ENCODE results near the gene LRRK1. TPM values are rescaled to one million over a fixed set of nuclear protein-coding genes. Genes with fewer than 3 reads are reported as not detected.

The LRRK1 gene
- total and polyA plus RNA-seq, 2 of the 13 experiments (the other 11 are each of a cell fraction or from before 2014, with no cell fraction given) = 0.13 to 1.2 TPM

DNA sequence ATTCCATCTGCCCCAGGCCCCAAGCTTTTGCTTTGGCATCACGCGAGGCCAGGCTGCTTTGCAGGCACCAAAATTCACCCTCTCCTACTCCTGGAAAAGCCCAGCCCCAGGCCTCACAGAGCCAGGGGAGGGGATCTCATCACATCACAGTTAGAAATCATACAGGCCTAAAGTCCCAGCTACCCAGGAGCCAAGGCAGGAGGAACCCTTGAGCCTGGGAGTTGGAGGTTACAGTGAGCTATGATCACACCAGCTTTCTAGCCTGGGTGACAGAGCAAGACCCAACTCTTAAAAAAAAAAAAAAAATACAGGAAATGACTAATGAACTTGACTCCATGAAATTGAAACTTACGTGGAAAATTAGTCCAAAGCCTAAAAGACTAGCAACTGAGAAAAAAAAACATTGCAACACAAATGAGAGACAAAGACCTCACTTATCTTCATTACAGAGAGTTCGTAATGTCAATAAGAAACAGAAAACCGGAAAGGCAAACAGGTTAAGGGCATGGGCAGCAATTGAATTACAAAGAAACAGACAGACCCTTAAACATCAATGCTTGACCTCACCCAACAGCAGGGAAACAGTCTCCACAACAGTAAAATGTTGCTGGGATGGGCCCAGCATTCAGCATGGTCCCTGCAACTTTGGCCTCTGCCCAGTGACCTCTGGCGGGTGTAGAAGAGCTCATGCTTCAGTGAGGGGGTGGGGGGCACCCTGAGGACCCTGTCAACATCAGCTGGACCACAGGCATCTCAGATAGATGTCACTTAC is 151.5 kb downstream of the LRRK1 start (continued):
- TF ChIP-seq, protein P1, sequence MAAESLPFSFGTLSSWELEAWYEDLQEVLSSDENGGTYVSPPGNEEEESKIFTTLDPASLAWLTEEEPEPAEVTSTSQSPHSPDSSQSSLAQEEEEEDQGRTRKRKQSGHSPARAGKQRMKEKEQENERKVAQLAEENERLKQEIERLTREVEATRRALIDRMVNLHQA (CRISPR knock-in tag; IDR thresholded peaks at IDR 0.05) = no peak; the same call in 1 of the 2 replicates
- TF ChIP-seq MTERF4 (CRISPR knock-in tag; IDR thresholded peaks at IDR 0.05) = no peak
- TF ChIP-seq, protein P2, sequence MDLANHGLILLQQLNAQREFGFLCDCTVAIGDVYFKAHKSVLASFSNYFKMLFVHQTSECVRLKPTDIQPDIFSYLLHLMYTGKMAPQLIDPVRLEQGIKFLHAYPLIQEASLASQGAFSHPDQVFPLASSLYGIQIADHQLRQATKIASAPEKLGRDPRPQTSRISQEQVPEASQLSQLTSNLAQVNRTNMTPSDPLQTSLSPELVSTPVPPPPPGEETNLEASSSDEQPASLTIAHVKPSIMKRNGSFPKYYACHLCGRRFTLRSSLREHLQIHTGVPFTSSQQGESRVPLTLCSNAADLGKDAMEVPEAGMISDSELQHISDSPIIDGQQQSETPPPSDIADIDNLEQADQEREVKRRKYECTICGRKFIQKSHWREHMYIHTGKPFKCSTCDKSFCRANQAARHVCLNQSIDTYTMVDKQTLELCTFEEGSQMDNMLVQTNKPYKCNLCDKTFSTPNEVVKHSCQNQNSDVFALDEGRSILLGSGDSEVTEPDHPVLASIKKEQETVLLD (CRISPR knock-in tag; IDR thresholded peaks at IDR 0.05; ENCODE audit: low read depth) = peak; percentile 68
- peak; percentile 32; the same call in 1 of the 2 replicates for TF ChIP-seq ZNF232 (CRISPR knock-in tag; IDR thresholded peaks at IDR 0.05; ENCODE audit: borderline replicate concordance)
- no peak for TF ChIP-seq ZNF775 (CRISPR knock-in tag; IDR thresholded peaks at IDR 0.05; ENCODE audit: borderline replicate concordance)
- no peak for TF ChIP-seq FOXC1 (CRISPR knock-in tag; IDR thresholded peaks at IDR 0.05; ENCODE audit: borderline replicate concordance)
- no peak for TF ChIP-seq ZNF841 (CRISPR knock-in tag; IDR thresholded peaks at IDR 0.05; ENCODE audit: borderline replicate concordance)
- peak; percentile 96 for TF ChIP-seq NFIC (IDR thresholded peaks at IDR 0.05; ENCODE audit: low read length)
- TF ChIP-seq, protein P3, sequence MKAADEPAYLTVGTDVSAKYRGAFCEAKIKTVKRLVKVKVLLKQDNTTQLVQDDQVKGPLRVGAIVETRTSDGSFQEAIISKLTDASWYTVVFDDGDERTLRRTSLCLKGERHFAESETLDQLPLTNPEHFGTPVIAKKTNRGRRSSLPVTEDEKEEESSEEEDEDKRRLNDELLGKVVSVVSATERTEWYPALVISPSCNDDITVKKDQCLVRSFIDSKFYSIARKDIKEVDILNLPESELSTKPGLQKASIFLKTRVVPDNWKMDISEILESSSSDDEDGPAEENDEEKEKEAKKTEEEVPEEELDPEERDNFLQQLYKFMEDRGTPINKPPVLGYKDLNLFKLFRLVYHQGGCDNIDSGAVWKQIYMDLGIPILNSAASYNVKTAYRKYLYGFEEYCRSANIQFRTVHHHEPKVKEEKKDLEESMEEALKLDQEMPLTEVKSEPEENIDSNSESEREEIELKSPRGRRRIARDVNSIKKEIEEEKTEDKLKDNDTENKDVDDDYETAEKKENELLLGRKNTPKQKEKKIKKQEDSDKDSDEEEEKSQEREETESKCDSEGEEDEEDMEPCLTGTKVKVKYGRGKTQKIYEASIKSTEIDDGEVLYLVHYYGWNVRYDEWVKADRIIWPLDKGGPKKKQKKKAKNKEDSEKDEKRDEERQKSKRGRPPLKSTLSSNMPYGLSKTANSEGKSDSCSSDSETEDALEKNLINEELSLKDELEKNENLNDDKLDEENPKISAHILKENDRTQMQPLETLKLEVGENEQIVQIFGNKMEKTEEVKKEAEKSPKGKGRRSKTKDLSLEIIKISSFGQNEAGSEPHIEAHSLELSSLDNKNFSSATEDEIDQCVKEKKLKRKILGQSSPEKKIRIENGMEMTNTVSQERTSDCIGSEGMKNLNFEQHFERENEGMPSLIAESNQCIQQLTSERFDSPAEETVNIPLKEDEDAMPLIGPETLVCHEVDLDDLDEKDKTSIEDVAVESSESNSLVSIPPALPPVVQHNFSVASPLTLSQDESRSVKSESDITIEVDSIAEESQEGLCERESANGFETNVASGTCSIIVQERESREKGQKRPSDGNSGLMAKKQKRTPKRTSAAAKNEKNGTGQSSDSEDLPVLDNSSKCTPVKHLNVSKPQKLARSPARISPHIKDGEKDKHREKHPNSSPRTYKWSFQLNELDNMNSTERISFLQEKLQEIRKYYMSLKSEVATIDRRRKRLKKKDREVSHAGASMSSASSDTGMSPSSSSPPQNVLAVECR (CRISPR knock-in tag; IDR thresholded peaks at IDR 0.05; ENCODE audit: borderline replicate concordance) = peak; percentile 66; the same call in 1 of the 2 replicates
- TF ChIP-seq HNRNPL (IDR thresholded peaks at IDR 0.05; ENCODE audit: low read depth, low read length) = peak; percentile 58; the same call in 1 of the 2 replicates
- peak; percentile 97 for TF ChIP-seq NCOA2 (CRISPR knock-in tag; IDR thresholded peaks at IDR 0.05)
- TF ChIP-seq, protein P4, sequence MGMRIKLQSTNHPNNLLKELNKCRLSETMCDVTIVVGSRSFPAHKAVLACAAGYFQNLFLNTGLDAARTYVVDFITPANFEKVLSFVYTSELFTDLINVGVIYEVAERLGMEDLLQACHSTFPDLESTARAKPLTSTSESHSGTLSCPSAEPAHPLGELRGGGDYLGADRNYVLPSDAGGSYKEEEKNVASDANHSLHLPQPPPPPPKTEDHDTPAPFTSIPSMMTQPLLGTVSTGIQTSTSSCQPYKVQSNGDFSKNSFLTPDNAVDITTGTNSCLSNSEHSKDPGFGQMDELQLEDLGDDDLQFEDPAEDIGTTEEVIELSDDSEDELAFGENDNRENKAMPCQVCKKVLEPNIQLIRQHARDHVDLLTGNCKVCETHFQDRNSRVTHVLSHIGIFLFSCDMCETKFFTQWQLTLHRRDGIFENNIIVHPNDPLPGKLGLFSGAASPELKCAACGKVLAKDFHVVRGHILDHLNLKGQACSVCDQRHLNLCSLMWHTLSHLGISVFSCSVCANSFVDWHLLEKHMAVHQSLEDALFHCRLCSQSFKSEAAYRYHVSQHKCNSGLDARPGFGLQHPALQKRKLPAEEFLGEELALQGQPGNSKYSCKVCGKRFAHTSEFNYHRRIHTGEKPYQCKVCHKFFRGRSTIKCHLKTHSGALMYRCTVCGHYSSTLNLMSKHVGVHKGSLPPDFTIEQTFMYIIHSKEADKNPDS (CRISPR knock-in tag; IDR thresholded peaks at IDR 0.05) = no peak
- peak; percentile 84 for TF ChIP-seq NR2C2 (CRISPR knock-in tag; IDR thresholded peaks at IDR 0.05; ENCODE audit: borderline replicate concordance)
- TF ChIP-seq, protein P5, sequence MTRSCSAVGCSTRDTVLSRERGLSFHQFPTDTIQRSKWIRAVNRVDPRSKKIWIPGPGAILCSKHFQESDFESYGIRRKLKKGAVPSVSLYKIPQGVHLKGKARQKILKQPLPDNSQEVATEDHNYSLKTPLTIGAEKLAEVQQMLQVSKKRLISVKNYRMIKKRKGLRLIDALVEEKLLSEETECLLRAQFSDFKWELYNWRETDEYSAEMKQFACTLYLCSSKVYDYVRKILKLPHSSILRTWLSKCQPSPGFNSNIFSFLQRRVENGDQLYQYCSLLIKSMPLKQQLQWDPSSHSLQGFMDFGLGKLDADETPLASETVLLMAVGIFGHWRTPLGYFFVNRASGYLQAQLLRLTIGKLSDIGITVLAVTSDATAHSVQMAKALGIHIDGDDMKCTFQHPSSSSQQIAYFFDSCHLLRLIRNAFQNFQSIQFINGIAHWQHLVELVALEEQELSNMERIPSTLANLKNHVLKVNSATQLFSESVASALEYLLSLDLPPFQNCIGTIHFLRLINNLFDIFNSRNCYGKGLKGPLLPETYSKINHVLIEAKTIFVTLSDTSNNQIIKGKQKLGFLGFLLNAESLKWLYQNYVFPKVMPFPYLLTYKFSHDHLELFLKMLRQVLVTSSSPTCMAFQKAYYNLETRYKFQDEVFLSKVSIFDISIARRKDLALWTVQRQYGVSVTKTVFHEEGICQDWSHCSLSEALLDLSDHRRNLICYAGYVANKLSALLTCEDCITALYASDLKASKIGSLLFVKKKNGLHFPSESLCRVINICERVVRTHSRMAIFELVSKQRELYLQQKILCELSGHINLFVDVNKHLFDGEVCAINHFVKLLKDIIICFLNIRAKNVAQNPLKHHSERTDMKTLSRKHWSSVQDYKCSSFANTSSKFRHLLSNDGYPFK (CRISPR knock-in tag; IDR thresholded peaks at IDR 0.05; ENCODE audit: borderline replicate concordance) = no peak
- no peak for TF ChIP-seq ZNF580 (CRISPR knock-in tag; IDR thresholded peaks at IDR 0.05; ENCODE audit: borderline replicate concordance, low read depth)
